A673 (cell line): ENCODE data around the gene PRSS56.

ENCODE experiments used
- CTCF ChIP-seq: fragments of 300-800, 200-600 bp; sonication (generic); conservative IDR thresholded peaks from 2 replicates; pipeline ENCODE4 v1.5.1; 2017; ENCODE audit warnings: low read depth, mild to moderate bottlenecking, antibody characterized with exemption, low read length, moderate library complexity, mixed read lengths
- EZH2 ChIP-seq: fragments of 200-600 bp; sonication (generic); IDR thresholded peaks from 2 replicates; pipeline ENCODE4 v1.6.1; 2017; ENCODE audit warnings: borderline replicate concordance, low read depth, mild to moderate bottlenecking, mixed read lengths, antibody characterized with exemption, low read length; ENCODE audit not compliant: poor library complexity, severe bottlenecking

- TF ChIP-seq CTCF (peak; percentile 46), EZH2 (no peak)
Measured at GRCh38 chr2:232550354-232551249, 30.4 kb downstream of the PRSS56 start, which contains the start of the genes EIF4E2 and TIGD1.
